ENCODE measurements around the gene ZNF254.

ZNF254 gene

DNA sequence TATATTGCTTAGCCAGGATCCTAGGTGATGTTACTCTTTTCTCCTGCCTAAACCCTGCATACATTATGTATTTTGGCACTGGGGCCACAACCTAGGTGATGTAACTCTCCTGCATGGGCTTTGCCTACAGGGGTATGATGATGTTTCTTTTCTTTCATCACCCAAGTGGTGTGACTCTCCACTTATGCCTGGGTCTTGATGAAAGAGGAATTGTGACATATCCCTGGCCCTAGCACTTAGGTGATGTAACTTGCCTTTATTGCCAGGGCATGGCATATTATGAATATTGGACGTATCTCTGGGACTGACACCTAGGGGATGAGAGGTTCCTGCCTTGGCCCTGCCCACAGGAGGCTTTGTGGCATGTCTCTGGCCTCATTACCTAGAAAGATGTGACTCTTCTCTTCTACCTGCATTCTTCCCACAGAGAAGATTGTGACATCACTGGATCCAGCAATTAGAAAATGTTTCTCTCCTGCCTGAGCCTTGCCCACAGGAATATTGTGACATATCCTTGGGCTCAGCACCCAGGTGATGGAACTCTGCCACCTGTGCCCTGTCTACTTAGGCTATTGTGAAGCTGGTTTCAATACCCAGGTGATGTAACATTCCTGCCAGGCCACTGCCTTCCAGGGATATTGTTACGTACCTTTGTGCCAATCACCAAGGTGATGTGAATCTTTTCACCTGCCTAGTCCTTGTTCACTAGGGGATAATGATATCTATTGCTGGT is 27.3 kb upstream of the ZNF254 start:
- no peaks in the 10 kb centered on the region for H3K27me3 ChIP-seq (ENCODE audit: low read depth, low read length)
- H2AFZ ChIP-seq (ENCODE audit: low read depth, low read length), result no peak overlapping the region
- no peaks in the 10 kb centered on the region for H3K9me3 ChIP-seq (ENCODE audit: insufficient read depth, low read length)
- no peak overlapping the region for H3K4me2 ChIP-seq (ENCODE audit: low read length)
- H3K4me3 ChIP-seq (ENCODE audit: low read length), result no peak overlapping the region
- H3K9ac ChIP-seq (ENCODE audit: low read length), result no peak overlapping the region
- H3K79me2 ChIP-seq (ENCODE audit: low read length), result no peaks in the 10 kb centered on the region
- TF ChIP-seq CTCF (IDR thresholded peaks at IDR 0.05; ENCODE audit: low read depth, low read length) (no peak), EZH2phosphoT487 (IDR thresholded peaks at IDR 0.05; ENCODE audit: low read depth) (no peak)
- H3K4me1 ChIP-seq (ENCODE audit: low read length), result no peaks in the 10 kb centered on the region
- H3K27ac ChIP-seq (ENCODE audit: low read length), result no peak overlapping the region
- H3K36me3 ChIP-seq (replicated peaks; ENCODE audit: low read depth, low read length), result peaks cover 34% of the 10 kb centered on the region
- H4K20me1 ChIP-seq (ENCODE audit: insufficient read depth, low read length), result no peaks in the 10 kb centered on the region

DNA sequence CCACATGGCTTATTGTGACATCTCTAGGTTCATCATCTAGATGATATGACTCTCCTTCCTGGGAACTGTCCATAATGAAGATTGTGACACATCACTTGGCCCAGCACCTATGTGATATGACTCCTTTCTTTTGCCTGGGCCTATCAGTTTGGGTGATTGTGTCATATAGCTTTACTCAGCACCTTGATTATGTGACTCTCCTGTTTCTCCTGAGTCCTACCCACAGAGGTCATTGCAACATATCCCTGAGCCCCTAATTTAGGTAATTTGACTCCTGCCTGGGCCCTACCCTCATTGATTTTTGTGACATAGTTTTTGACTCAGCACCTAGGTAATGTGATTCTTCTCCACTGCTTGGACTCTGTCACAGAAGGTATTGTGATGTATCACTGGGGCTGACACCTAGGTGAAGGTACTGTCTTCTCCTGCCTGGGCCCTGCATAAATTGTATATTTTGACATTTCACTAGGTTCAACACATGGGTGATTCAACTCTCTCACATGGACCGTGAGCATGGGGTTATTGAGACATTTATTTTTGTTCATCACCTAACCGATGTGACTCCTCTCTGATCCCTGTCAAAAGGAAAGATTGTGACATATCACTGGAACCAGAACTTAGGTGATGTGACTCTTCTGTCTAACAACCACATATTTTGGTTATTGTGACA is 26.2 kb upstream of the ZNF254 start:
- TF ChIP-seq EZH2phosphoT487 (IDR thresholded peaks at IDR 0.05; ENCODE audit: low read depth), result no peak
- TF ChIP-seq CTCF (IDR thresholded peaks at IDR 0.05; ENCODE audit: low read depth, low read length), result no peak
- Histone ChIP-seq H3K79me2 (ENCODE audit: low read length) (no peaks in the 10 kb centered on the region), H3K4me2 (ENCODE audit: low read length) (no peak overlapping the region), H3K36me3 (replicated peaks; ENCODE audit: low read depth, low read length) (peaks cover 36% of the 10 kb centered on the region), H3K4me3 (ENCODE audit: low read length) (no peak overlapping the region), H3K4me1 (ENCODE audit: low read length) (no peaks in the 10 kb centered on the region), H3K27ac (ENCODE audit: low read length) (no peak overlapping the region), H2AFZ (ENCODE audit: low read depth, low read length) (no peak overlapping the region), H3K9ac (ENCODE audit: low read length) (no peak overlapping the region), H3K27me3 (ENCODE audit: low read depth, low read length) (no peaks in the 10 kb centered on the region), H3K9me3 (ENCODE audit: insufficient read depth, low read length) (no peaks in the 10 kb centered on the region), H4K20me1 (ENCODE audit: insufficient read depth, low read length) (no peaks in the 10 kb centered on the region)

DNA sequence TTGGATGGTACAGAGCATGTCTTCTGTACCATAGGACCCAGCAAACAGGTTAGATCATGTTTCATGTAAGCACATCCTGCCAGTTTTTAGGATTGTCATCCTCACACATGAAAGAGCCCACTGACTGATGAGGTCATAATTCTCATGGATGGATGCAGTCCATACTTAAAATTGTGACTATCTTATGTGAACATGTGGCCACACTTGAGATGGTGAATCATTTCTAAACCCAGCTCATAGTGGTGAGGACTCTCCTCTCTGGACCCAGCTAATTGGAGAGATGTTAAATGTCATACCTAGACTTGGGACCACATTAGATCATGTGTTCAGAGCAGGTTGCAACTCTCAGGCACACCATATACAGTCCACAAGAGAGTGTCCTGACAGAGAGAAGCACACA is 24.8 kb upstream of the ZNF254 start:
- no peaks in the 10 kb centered on the region for H3K4me1 ChIP-seq (ENCODE audit: low read length)
- H3K36me3 ChIP-seq (replicated peaks; ENCODE audit: low read depth, low read length), result peaks cover 33% of the 10 kb centered on the region

More for the DNA sequence above, 24.8 kb upstream of the ZNF254 start:
- Histone ChIP-seq H3K4me3 (ENCODE audit: low read length) (no peak overlapping the region), H2AFZ (ENCODE audit: low read depth, low read length) (no peak overlapping the region), H3K9me3 (ENCODE audit: insufficient read depth, low read length) (no peaks in the 10 kb centered on the region), H4K20me1 (ENCODE audit: insufficient read depth, low read length) (no peaks in the 10 kb centered on the region), H3K9ac (ENCODE audit: low read length) (no peak overlapping the region), H3K27ac (ENCODE audit: low read length) (no peak overlapping the region), H3K27me3 (ENCODE audit: low read depth, low read length) (no peaks in the 10 kb centered on the region), H3K4me2 (ENCODE audit: low read length) (no peak overlapping the region), H3K79me2 (ENCODE audit: low read length) (no peaks in the 10 kb centered on the region)
- TF ChIP-seq CTCF (IDR thresholded peaks at IDR 0.05; ENCODE audit: low read depth, low read length) (no peak), EZH2phosphoT487 (IDR thresholded peaks at IDR 0.05; ENCODE audit: low read depth) (no peak)

Data from OCI-LY3 (cell line).